ENCODE results near the gene ARMC3.

Gene ARMC3

DNA sequence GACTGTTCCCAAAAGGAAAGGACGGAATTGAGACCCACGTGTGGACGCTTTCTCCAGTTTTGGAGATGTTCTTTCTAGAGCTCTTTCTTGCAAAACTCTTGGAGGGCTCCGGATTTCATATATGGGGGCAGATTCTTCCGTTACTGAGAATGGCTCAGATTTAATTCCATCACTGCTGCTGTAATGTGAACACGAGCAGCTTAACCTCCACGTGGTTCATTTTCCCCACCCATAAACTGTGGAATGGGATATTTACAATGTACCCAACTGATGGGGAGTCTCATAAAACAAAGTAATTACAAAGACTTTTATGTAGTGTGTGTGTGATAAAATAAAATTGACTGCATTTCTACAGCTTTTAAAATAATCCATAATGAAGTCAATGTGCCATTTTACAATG lies 152.4 kb downstream of the ARMC3 start:
- no peak for DNase-seq

DNA sequence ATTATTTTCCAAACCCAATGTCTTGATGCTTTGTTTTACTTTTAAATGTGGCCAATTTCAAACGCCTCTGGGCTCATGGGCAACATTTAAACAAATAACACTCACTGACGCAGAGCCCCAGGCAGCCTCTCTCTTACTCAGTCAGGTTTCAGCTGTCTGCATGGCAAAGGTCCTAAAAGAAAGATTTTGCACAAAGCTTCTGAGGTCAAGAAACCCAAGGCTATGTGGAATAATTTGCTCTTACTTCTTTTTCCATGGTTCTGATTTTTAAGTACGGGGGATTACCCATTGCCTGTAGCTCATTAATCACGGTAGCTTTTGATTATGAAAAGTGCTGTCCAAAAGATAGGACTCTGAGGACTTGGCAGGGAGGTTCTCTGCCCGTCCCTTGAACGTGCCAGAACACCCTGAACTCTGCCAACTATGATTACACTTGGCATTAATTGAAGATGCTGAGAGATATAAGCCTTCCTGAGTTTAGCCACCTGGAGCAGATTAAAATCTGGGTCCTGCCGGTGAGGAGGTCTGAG lies 153.4 kb downstream of the ARMC3 start:
- no peak for DNase-seq

DNA sequence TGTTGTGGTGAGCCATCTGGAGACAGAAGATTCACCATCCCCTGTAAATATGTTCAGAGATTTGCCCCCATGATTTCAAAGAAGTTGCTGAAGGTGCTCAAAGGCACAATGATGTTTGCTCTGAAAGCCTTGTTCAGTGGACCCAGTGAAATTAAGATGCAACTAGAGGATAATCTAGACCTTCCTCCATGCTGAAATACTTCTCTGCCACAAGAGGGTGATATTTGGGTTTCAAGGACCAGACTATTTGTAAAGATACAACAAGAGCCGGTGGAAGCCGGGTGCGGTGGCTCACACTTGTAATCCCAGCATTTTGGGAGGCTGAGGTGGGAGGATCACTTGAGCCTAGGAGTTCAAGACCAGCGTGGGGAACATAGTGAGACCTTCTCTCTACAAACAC lies 154.0 kb downstream of the ARMC3 start:
- DNase-seq, result no peak

Measured in activated T-cell treated with anti-CD3 and anti-CD28 coated beads for 4 hours (primary cell).